Iris pigment epithelial cell (primary cell): ENCODE data around the gene ARFGEF3.
"Not testable (repeated sequence)": the region's sequence is repeated elsewhere in the genome, so short reads cannot be mapped to it uniquely, and the experiment has no call there.

Source experiments
- DNase-seq: peaks from one replicate; pipeline ENCODE4 v3.0.0-alpha.2; 2011; ENCODE audit warnings: low read depth

Gene ARFGEF3

DNA sequence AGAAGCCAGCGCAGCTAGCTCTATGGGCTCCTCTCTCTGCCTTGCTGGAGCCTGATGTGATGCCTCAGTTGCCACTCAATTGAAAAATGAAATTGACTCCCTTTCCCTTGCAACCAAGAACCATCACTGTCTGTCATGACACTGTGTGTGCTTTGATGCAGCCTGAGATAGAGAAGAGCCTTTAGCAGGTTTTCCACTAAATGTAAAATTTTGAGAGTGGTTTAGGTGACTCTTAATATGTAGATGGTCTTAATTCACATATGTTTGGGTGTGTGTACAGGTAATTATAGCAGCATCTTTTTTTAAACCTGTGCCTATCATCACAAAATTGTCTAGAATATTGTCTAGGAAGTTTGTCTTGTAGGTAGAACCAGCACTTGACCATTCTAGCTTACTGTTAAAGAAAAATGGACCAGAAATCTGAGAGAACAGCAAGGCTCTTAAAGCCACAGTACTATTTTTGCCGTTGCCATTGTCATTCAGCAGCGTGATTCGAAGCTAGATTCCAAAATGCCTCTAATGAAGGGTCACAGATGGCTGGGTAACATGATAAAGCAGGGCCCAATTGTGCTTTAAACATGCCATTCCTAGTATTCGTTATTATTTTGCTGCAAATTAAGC is 1.3 kb downstream of the ARFGEF3 start:
- no peak for DNase-seq

GRCh38 chr6:138175596-138175995 is 13.9 kb downstream of the ARFGEF3 start:
- DNase-seq = no peak

DNA sequence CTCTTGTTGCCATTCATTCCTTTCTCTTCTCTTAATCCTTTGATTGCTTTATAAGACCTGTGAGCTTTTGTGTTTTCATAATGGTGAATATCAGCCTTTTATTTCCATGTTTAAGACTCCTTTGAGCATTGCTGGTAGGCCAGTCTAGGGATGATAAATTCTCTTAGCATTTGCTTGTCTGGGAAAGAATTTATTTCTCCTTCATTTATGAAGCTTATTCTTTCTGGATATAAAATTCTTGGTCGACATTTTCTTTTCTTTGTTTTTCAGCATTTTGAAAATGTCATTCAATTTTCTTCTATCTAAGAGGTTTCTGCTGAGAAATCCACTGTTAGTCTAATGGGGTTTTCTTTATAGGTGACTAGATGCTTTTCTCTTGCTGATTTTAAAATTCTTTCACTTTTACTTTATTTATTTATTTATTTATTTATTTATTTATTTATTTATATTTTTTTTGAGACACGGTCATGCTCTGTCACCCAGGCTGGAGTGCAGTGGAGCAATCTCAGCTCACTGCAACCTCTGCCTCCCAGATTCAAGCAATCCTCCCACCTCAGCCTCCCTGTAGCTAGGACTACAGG is 15.0 kb downstream of the ARFGEF3 start:
- DNase-seq = no peak

DNA sequence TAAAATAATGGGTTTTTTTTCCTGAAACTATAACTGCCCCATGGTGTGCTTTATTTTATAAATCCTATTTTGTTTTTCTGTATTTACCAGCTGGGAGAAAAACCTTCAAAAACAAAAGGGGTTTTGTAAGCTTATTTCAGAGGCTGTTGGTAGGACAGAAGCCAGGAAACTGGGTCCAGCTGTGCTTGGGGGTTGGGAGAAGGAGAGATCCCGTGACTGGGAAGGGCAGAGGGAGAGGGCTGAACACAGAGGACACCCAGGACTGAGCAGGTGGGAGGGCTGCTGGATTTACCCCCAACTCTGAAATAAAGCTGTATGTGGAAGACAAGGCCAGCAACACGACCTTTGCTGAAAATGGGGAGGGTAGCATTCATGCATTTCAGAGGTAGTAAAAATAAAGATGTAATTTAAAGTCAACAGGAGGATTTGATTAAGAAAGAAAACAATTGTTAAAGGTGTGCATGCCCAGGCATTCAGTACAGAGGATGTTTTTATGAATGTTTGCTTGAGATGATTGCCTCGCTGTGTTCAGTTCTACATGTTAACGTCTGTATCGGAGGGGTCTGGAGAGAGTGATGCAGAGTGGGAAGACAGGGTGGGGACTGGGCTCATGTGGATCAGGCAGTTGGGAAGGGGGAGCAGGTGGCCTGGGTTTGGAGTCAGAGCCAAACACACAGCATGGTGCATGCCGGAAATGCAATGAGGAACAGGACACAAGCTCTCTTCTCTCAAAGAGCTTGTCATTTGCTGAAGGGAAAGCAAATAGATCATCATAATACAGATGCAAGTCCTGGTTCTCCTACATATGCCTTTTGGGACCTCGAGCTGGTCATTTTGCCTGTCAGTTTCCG is 21.4 kb downstream of the ARFGEF3 start:
- DNase-seq = no peak

- DNase-seq = no peak
Observed at GRCh38 chr6:138183790-138184134, 22.0 kb downstream of the ARFGEF3 start.

GRCh38 chr6:138184230-138184629 is 22.5 kb downstream of the ARFGEF3 start:
- no peak for DNase-seq

GRCh38 chr6:138187156-138187555 is 25.4 kb downstream of the ARFGEF3 start:
- DNase-seq = no peak

DNA sequence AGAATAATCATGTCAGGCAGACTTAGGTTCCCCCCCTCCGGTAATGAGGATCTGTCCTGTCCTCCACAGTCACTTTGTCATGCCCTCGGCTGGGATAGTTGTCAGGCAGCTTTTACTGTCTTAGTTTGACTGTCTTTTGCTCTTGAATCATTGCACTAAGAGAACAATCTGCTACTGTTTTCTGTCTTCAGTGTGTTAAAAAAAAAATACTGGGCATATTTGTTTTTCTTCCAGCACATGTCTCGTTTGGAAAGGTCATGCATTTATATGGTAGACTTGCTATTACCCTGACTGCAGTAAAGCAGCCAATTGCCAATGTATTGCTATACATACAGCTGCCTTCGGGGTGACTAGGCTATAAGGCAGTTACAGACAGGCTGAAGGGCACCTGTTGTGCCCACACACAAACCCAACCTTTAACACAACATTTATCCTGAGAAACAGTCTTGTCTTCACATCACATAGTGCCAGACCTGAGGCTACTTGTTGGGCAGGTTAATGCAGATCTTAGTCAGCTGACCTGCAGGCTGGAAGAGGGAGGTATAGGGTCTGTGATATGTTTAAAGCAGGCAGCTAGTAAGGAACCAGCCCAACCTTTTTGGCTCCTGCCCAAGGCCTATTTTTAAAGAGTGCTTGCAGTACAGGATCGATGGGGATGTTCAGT is 26.7 kb downstream of the ARFGEF3 start:
- DNase-seq = no peak

DNA sequence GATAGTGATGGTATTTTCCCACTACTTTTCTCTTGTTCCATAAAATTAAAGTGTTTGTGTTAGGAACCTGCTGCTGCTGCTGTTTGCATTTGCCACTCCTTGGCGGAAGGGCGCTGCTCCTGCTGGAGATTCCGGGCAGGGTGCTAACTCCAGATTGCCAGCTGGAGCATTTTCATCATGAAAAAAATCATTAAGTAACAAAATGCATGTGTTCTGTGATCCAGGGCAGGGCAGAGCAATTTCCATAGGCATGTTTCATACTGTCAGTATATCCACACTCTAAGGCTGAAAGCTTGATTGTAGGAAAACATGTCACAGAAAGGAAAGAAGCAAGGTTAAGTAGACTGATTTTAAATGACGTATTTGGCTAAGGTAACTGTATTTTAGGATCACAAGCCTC is 32.5 kb downstream of the ARFGEF3 start:
- DNase-seq = no peak

GRCh38 chr6:138196122-138196738 is 34.5 kb downstream of the ARFGEF3 start:
- DNase-seq = no peak

DNA sequence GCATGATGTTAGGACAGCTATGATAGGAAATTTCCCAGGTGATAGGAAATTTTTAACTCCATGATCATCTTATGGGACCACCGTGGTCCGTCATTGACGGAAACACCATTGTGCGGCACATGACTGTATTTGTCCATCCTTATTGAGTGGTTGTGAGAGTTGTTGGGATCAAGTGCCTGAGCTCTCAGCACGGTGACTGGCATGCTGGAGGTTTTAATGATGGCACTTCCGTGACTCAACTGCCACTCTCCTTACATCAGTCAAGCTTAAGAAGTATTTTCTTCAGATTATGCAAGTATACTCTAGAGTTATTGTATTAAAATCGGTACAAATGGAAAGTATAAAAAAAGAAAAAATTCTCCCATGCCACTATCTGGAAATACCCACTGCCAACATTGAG is 35.8 kb downstream of the ARFGEF3 start:
- DNase-seq = no peak

GRCh38 chr6:138198430-138199091 is 36.8 kb downstream of the ARFGEF3 start:
- no peak for DNase-seq

DNA sequence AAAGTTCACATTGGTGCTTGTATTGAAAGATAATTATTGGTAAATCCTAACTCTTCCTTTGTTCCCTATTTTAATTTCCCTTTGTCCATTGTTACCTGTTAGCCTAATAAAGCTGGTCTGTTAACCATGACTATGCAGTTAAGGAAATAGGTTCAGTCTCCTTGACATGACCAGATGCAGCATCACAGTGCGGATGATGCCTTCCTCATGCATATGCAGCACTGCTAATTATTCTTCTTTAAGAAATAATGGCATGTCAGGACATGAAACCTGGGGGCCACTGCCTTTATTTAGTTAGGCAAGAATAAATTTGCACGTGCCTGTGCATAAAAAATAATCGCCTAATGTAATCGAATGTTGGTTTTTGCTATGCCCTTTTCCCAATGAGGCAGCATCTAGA is 40.1 kb downstream of the ARFGEF3 start:
- DNase-seq = no peak

- no peak for DNase-seq
Observed at GRCh38 chr6:138203315-138203714, 41.6 kb downstream of the ARFGEF3 start.

- DNase-seq = no peak
Observed at GRCh38 chr6:138204303-138204702, 42.6 kb downstream of the ARFGEF3 start.

DNA sequence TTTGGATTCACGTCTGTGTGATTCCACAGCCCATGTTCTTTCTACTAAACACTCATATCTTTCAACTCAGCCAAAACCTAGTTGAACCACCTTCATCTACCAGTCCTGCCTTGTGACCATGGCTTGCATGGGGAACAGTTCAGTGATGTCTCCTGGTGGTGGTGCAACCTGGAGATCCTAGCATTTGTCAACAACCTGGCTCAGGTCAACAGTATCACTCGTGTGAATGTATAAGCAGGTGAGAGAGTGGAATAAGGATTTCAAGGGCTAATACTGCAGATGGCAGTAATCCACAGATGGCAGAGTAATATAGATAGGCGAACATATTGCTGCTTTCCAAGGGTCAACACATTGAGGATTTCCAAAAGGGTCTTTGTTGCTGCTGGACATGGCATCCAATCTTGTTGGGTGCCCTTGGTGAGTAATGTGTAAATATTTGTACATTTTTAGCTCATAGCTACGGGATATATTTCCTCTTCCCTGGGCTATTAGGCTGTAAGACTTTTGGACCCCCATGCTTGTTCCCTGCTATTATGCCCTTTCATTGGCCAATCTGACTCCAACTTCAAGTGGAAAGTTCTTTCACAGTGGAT is 43.1 kb downstream of the ARFGEF3 start:
- DNase-seq = no peak

DNA sequence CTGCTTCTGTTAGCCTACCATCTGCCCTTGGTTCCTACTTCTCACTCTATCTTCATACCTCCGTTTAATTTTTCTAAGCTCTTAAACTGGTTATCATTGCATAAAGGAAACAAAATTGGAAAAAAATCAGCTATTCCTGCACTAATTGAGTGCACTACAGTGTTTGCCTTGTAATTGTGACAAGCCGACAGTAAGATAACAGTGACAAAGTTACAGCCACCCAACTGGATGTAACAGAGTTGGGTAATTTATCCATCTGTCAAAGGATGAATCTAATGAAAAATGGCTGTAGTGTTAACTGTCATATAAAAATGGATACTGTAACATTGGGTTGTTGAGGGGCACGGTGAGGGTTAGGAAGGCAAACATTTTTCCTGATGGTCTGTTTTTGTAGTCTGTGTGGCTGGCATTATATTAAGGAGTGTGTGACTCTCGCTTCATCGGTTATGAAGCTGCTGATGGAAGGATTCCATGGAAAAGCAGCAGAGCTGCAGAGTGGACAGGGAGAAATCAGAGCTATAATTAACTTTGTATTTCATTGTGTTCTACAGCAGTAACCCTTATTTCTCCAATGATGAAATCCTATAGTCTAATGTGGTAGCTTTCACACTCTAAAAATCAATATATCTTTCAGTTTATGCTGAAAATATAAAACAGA is 43.8 kb downstream of the ARFGEF3 start:
- DNase-seq = no peak

GRCh38 chr6:138206862-138207261 is 45.1 kb downstream of the ARFGEF3 start:
- DNase-seq = no peak

- DNase-seq = no peak
Observed at GRCh38 chr6:138211048-138211581, 49.4 kb downstream of the ARFGEF3 start.

- no peak for DNase-seq
Observed at GRCh38 chr6:138211601-138212000, 49.9 kb downstream of the ARFGEF3 start.

DNA sequence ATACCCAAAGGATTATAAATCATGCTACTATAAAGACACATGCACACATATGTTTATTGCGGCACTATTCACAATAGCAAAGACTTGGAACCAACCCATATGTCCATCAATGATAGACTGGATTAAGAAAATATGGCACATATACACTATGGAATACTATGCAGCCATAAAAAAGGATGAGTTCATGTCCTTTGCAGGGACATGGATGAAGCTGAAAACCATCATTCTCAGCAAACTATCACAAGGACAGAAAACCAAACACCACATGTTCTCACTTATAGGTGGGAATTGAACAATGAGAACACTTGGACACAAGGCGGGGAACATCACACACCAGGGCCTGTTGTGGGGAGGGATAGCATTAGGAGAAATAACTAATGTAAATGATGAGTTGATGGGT is 50.8 kb downstream of the ARFGEF3 start:
- DNase-seq = not testable (repeated sequence)
